K562 (cell line): ENCODE measurements around the gene AP1G2. TPM values are rescaled to one million over a fixed set of nuclear protein-coding genes. Genes with fewer than 3 reads are reported as not detected.

ENCODE experiments used
- ATAC-seq: fragments of 200-7000 bp; cut with Tn5 transposase; 3 replicates; pipeline ENCODE4 v1.9.1; 2020; ENCODE audit warnings: moderate library complexity
- BruUV-seq: library from RNA; stranded (reverse); fragments of 400-500 nt; replicated peaks from 2 replicates; lab custom pipeline; 2021; lab: Mats Ljungman, UMichigan
- CTCF ChIA-PET: fragments of 300-600 bp; formaldehyde crosslinking; extraction: SDS; loops from one replicate; lab custom pipeline; 2021; ENCODE audit warnings: low intra/inter-chr PET ratio; lab: Yijun Ruan, JAX
- POLR2A ChIA-PET: fragments of 300-600, 350-650 bp; sonication (Branson Sonifier 250); formaldehyde crosslinking; extraction: SDS; loops from one replicate; lab custom pipeline; 2021; ENCODE audit warnings: antibody characterized with exemption, inconsistent platforms; lab: Yijun Ruan, JAX
- DNase-seq, 4 experiments: peaks; one replicate each; pipeline versions ENCODE4 v3.0.0 to v3.0.0-alpha.2; 2011 to 2018; ENCODE audit warnings: low spot score in 3 of 4, mixed read lengths in 3 of 4; ENCODE audit errors: extremely low read depth in 1 of 4
- FAIRE-seq: peaks from 2 replicates; lab custom pipeline; 2011; peaks lifted over from hg19 to GRCh38; lab: Jason Lieb, UNC
- H2AFZ ChIP-seq: 2 replicates; pipeline ENCODE4 v1.6.0; 2011; ENCODE audit warnings: low read depth, low read length, control low read depth, inconsistent platforms
- H3K27ac ChIP-seq: fragments of 200-600 bp; 3 replicates; pipeline ENCODE4 v1.8.0; 2011; ENCODE audit warnings: low read depth, mild to moderate bottlenecking, control low read depth, inconsistent platforms, low read length, moderate library complexity, mixed read lengths; ENCODE audit errors: extremely low read depth
- H3K27me3 ChIP-seq, 2 experiments: fragments of 300-600 bp in 1 of 2; 2 replicates in 1 of 2; 3 replicates in 1 of 2; pipeline versions ENCODE4 v1.6.0 to v1.8.0; 2011; ENCODE audit warnings: inconsistent platforms in 2 of 2, low read length in 2 of 2, mild to moderate bottlenecking in 1 of 2, mixed read lengths in 1 of 2, moderate library complexity in 1 of 2; ENCODE audit not compliant: control insufficient read depth in 2 of 2, insufficient read depth in 2 of 2
- H3K36me3 ChIP-seq: fragments of 300-600 bp; 3 replicates; pipeline ENCODE4 v1.8.0; 2011; ENCODE audit warnings: mild to moderate bottlenecking, low read length, inconsistent platforms; ENCODE audit not compliant: control insufficient read depth, insufficient read depth
- H3K4me1 ChIP-seq, 2 experiments: fragments of 200-600 bp in 1 of 2; replicated peaks in 1 of 2; 2 replicates in 1 of 2; 3 replicates in 1 of 2; pipeline versions ENCODE4 v1.5.1 to v1.8.0; 2011; ENCODE audit warnings: inconsistent platforms in 2 of 2, low read length in 2 of 2, mild to moderate bottlenecking in 1 of 2, mixed read lengths in 1 of 2, moderate library complexity in 1 of 2; ENCODE audit not compliant: control insufficient read depth in 2 of 2, insufficient read depth in 2 of 2
- H3K4me2 ChIP-seq: 2 replicates; pipeline ENCODE4 v1.6.1; 2011; ENCODE audit warnings: low read length, control low read depth, inconsistent platforms, mixed read lengths; ENCODE audit not compliant: insufficient read depth
- H3K4me3 ChIP-seq: fragments of 200-600 bp; sonication (generic), shearing (Covaris generic); 2 replicates; pipeline ENCODE4 v1.5.1; 2016; ENCODE audit warnings: control low read depth, inconsistent platforms
- H3K79me2 ChIP-seq: fragments of 200-600 bp; 3 replicates; pipeline ENCODE4 v1.8.0; 2011; ENCODE audit warnings: low read length, inconsistent platforms; ENCODE audit not compliant: control insufficient read depth, insufficient read depth
- H3K9ac ChIP-seq, 2 experiments: 2 replicates each; pipeline versions ENCODE4 v1.6.0 to v1.6.1; 2011; ENCODE audit warnings: low read depth in 2 of 2, low read length in 2 of 2, control low read depth in 1 of 2, inconsistent platforms in 1 of 2, mild to moderate bottlenecking in 1 of 2, mixed read lengths in 1 of 2; ENCODE audit not compliant: insufficient read depth in 1 of 2
- H3K9me1 ChIP-seq: one replicate; pipeline ENCODE4 v1.6.0; 2011; ENCODE audit warnings: inconsistent platforms, mild to moderate bottlenecking, low read length, moderate library complexity; ENCODE audit not compliant: control insufficient read depth, insufficient read depth
- H3K9me3 ChIP-seq: replicated peaks from 2 replicates; pipeline ENCODE4 v1.5.1; 2011; ENCODE audit warnings: low read depth, low read length, inconsistent platforms; ENCODE audit not compliant: control insufficient read depth, insufficient read depth
- H4K20me1 ChIP-seq: replicated peaks from 2 replicates; pipeline ENCODE4 v1.6.1; 2011; ENCODE audit warnings: low read length, inconsistent platforms, mixed read lengths; ENCODE audit not compliant: control insufficient read depth, insufficient read depth
- ARNT ChIP-seq, 2 experiments: fragments of 450-650 bp; IDR thresholded peaks; 2 replicates each; pipeline ENCODE4 v1.6.1; 2016; ENCODE audit warnings: mild to moderate bottlenecking in 1 of 2
- CBX1 ChIP-seq: sonication (generic); IDR thresholded peaks from 2 replicates; pipeline ENCODE4 v1.6.1; 2016; ENCODE audit warnings: antibody characterized with exemption, low read depth, mild to moderate bottlenecking
- CEBPG ChIP-seq, 3 experiments: fragments of 200-800 bp in 1 of 3; sonication (Bioruptor generic) in 1 of 3; sonication (generic) in 1 of 3; formaldehyde crosslinking in 1 of 3; IDR thresholded peaks in 2 of 3; conservative IDR thresholded peaks in 1 of 3; 2 replicates each; pipeline versions ENCODE4 v1.6.1 to v1.8.0; 2016 to 2022; ENCODE audit warnings: missing compliant biosample characterization in 2 of 3, missing genetic modification characterization in 2 of 3, mild to moderate bottlenecking in 1 of 3, missing genetic modification reagents in 1 of 3
- DNMT1 ChIP-seq: fragments of 450-650 bp; IDR thresholded peaks from 2 replicates; pipeline ENCODE4 v1.6.1; 2016; ENCODE audit warnings: antibody characterized with exemption, mild to moderate bottlenecking
- MTF1 ChIP-seq: fragments of 250-450 bp; sonication (Bioruptor Pico); IDR thresholded peaks from 2 replicates; pipeline ENCODE4 v1.9.0; 2021; ENCODE audit warnings: moderate library complexity, mild to moderate bottlenecking, inconsistent platforms, borderline replicate concordance
- SRF ChIP-seq, 2 experiments: fragments of 250-450, 450-650 bp in 1 of 2; sonication (Bioruptor Pico) in 1 of 2; sonication (generic) in 1 of 2; formaldehyde crosslinking; IDR thresholded peaks; 2 replicates each; pipeline versions ENCODE4 v1.5.0 to v1.5.1; 2020 to 2022; ENCODE audit warnings: mild to moderate bottlenecking in 1 of 2, missing genetic modification reagents in 1 of 2
- TRIM24 ChIP-seq, 2 experiments: fragments of 450-650 bp; IDR thresholded peaks; 2 replicates each; pipeline ENCODE4 v1.6.1; 2016
- ZBTB12 ChIP-seq: fragments of 250-450 bp; sonication (Bioruptor Pico); IDR thresholded peaks from 2 replicates; pipeline ENCODE4 v1.4.0; 2020
- ZNF324 ChIP-seq: fragments of 250-450 bp; sonication (Bioruptor Pico); IDR thresholded peaks from 2 replicates; pipeline ENCODE4 v1.4.0; 2020; ENCODE audit warnings: mild to moderate bottlenecking
- ZSCAN32 ChIP-seq: fragments of 450-650 bp; formaldehyde crosslinking; IDR thresholded peaks from 2 replicates; pipeline ENCODE4 v1.4.0; 2020; ENCODE audit warnings: mild to moderate bottlenecking, moderate library complexity
- WGBS: fragments of 100-300 bp; shearing (Covaris generic); methylation state at CpG from one replicate; pipeline ENCODE4 v1.1.6; 2016; ENCODE audit warnings: low coverage, mixed read lengths; ENCODE audit not compliant: insufficient coverage; ENCODE audit errors: missing lambda C conversion rate; 5-methylcytosine and 5-hydroxymethylcytosine counted together
- in situ Hi-C: fragments of 300-500 bp; cut with MboI; formaldehyde crosslinking; loops from 4 replicates; pipeline ENCODE4 v1.15.0; 2018; ENCODE audit warnings: inconsistent platforms, mixed read lengths
- intact Hi-C: fragments of 100-400 bp; cut with micrococcal nuclease; formaldehyde crosslinking; loops from 2 replicates; pipeline ENCODE4 v1.14.2; 2022
- polyA plus RNA-seq, 8 experiments: library from polyadenylated mRNA; depleted of rRNA in 4 of 8; stranded (reverse) in 5 of 8; unstranded in 3 of 8; fragments of >200 nt; fragmentation: Nextera tagmentation in 2 of 8; fragmentation: Illumina TruSeq in 1 of 8; extraction: Ambion mirVana in 2 of 8; extraction: Trizol in 1 of 8; gene quantifications; 2 replicates each; pipeline versions ENCODE4 v1.2.1 to v1.2.3, GENCODE V29; 2011 to 2014; ENCODE audit warnings: inconsistent platforms in 1 of 8, missing spikeins in 1 of 8
- total RNA-seq, 7 experiments: library from RNA; depleted of rRNA in 6 of 7; stranded (reverse); fragments of >200 nt in 6 of 7; fragmentation: Illumina TruSeq in 2 of 7; extraction: Trizol in 2 of 7; gene quantifications; 2 replicates each; pipeline versions ENCODE4 v1.2.1 to v1.2.3, GENCODE V29; 2011 to 2021; ENCODE audit warnings: low replicate concordance in 1 of 7
- TF ChIP-seq, protein P1 (sequence below): fragments of 450-650 bp; formaldehyde crosslinking; IDR thresholded peaks from 2 replicates; pipeline ENCODE4 v1.4.0; 2020; ENCODE audit warnings: mild to moderate bottlenecking
- TF ChIP-seq, protein P2 (sequence below): fragments of 450-650 bp; IDR thresholded peaks from 2 replicates; pipeline ENCODE4 v1.6.1; 2018; ENCODE audit warnings: mild to moderate bottlenecking, low read depth; ENCODE audit not compliant: partially characterized antibody
- TF ChIP-seq, protein P3 (sequence below): sonication (generic); formaldehyde crosslinking; IDR thresholded peaks from 2 replicates; pipeline ENCODE4 v1.8.1; 2023; ENCODE audit warnings: mild to moderate bottlenecking, missing genetic modification reagents

The AP1G2 gene
- total and polyA plus RNA-seq, 9 of the 15 experiments (the other 6 are each of a cell fraction or from before 2014, with no cell fraction given): 19.1 to 83.5 (median 33.3) TPM

DNA sequence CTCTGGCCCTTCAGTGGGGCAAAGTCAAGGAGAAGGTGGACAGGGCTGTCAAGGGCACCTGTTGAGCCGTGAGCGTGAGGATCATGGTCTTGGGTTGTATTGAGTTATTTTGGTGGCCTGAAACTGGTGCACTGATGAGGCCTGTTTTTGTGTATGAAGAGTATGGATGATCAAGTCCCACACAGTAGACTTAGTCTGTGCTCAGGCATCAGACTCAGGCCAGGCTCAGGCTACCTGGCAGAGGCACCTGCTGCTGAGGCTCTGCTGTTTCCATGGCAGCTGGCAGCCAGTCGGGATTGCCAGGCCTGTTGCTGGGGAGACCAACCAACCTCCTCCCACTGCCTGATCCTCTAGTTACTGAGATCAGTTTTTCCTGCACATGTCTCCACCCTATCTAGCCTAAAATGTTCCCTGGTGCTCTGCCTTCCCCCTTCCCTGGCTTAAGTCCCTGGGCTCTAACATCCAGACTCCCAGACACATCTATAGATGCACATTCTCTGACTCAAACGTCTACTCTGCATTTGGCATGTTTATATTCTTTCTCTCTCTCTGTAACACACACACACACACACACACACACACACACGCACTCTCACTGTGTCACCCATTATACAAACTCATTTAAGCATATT lies 5.9 kb upstream of the AP1G2 start:
- H3K27ac ChIP-seq: no peak overlapping the region
- POLR2A ChIA-PET: interaction anchor here (0.8 kb wide), 1 partner anchor 11 kb away, joined by 3 read pairs; no protein-coding TSS in a partner anchor
- CTCF ChIA-PET: no interaction called here
- peaks cover 6 to 23% of the 10 kb centered on the region in 2 experiments; a peak in 4 of 5 replicates for H3K4me1 ChIP-seq
- WGBS: 23% methylated on average over 3 of the region's 5 CpGs
- intact Hi-C loops (no loop called here), in situ Hi-C loops (no loop called here)
- ATAC-seq: no peak
- DNase-seq: no peak
- no peaks in the 10 kb centered on the region for H4K20me1 ChIP-seq
- H3K27me3 ChIP-seq: no peaks in the 10 kb centered on the region
- H3K79me2 ChIP-seq: no peaks in the 10 kb centered on the region
- H3K9ac ChIP-seq: peak overlapping the region in 1 of 2 experiments; percentile 2; a peak in 1 of 4 replicates
- BruUV-seq: no TSS peak
- no peaks in the 10 kb centered on the region; the same call in 1 of the 2 replicates for H3K9me3 ChIP-seq
- no peak overlapping the region for H3K4me2 ChIP-seq
- no peaks in the 10 kb centered on the region for H3K36me3 ChIP-seq
- FAIRE-seq: no peak
- no peak overlapping the region for H3K4me3 ChIP-seq
- no peaks in the 10 kb centered on the region for H3K9me1 ChIP-seq
- no peak overlapping the region for H2AFZ ChIP-seq
- TF ChIP-seq ZBTB12 (no peak), ZNF324 (no peak), MTF1 (no peak), ARNT (IDR thresholded peaks at IDR 0.05) (no peak), TRIM24 (IDR thresholded peaks at IDR 0.05) (no peak), CBX1 (no peak), DNMT1 (no peak), ZSCAN32 (CRISPR knock-in tag) (no peak), CEBPG (CRISPR knock-in tag; IDR thresholded peaks at IDR 0.05) (no peak), CEBPG (tag; conservative IDR thresholded peaks at IDR 0.05 in 1 of 2, IDR thresholded peaks at IDR 0.05 in 1 of 2) (no peak), SRF (CRISPR knock-in tag; IDR thresholded peaks at IDR 0.05) (no peak)
- TF ChIP-seq, protein P1, sequence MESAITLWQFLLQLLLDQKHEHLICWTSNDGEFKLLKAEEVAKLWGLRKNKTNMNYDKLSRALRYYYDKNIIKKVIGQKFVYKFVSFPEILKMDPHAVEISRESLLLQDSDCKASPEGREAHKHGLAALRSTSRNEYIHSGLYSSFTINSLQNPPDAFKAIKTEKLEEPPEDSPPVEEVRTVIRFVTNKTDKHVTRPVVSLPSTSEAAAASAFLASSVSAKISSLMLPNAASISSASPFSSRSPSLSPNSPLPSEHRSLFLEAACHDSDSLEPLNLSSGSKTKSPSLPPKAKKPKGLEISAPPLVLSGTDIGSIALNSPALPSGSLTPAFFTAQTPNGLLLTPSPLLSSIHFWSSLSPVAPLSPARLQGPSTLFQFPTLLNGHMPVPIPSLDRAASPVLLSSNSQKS (CRISPR knock-in tag): no peak
- TF ChIP-seq, protein P2, sequence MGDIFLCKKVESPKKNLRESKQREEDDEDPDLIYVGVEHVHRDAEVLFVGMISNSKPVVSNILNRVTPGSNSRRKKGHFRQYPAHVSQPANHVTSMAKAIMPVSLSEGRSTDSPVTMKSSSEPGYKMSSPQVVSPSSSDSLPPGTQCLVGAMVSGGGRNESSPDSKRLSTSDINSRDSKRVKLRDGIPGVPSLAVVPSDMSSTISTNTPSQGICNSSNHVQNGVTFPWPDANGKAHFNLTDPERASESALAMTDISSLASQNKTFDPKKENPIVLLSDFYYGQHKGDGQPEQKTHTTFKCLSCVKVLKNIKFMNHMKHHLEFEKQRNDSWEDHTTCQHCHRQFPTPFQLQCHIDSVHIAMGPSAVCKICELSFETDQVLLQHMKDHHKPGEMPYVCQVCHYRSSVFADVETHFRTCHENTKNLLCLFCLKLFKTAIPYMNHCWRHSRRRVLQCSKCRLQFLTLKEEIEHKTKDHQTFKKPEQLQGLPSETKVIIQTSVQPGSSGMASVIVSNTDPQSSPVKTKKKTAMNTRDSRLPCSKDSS: no peak
- TF ChIP-seq, protein P3, sequence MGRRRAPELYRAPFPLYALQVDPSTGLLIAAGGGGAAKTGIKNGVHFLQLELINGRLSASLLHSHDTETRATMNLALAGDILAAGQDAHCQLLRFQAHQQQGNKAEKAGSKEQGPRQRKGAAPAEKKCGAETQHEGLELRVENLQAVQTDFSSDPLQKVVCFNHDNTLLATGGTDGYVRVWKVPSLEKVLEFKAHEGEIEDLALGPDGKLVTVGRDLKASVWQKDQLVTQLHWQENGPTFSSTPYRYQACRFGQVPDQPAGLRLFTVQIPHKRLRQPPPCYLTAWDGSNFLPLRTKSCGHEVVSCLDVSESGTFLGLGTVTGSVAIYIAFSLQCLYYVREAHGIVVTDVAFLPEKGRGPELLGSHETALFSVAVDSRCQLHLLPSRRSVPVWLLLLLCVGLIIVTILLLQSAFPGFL (CRISPR knock-in tag): no peak
